Fibroblast of villous mesenchyme (primary cell): ENCODE measurements around the gene DTYMK. TPM values are rescaled to one million over a fixed set of nuclear protein-coding genes. Genes with fewer than 3 reads are reported as not detected.
"Not testable (repeated sequence)": the region's sequence is repeated elsewhere in the genome, so short reads cannot be mapped to it uniquely, and the experiment has no call there.

Experiments
- DNase-seq: peaks from one replicate; pipeline ENCODE4 v3.0.0-alpha.2; 2010; ENCODE audit warnings: low read depth
- H3K4me3 ChIP-seq: 2 replicates; pipeline ENCODE4 v1.5.1; 2011; ENCODE audit warnings: low read depth, mild to moderate bottlenecking, low read length
- total RNA-seq: library from RNA; depleted of rRNA; stranded (reverse); fragments of >200 nt; gene quantifications from 2 replicates; pipeline ENCODE4 v1.2.3, GENCODE V29; 2012
- TF ChIP-seq, protein P1 (sequence below): IDR thresholded peaks from 2 replicates; pipeline ENCODE4 v1.5.1; 2012; ENCODE audit warnings: low read depth, mild to moderate bottlenecking, low read length; ENCODE audit not compliant: insufficient read depth

The DTYMK gene
- total RNA-seq, result 33.2 and 40.9 TPM in 2 replicates

GRCh38 chr2:241686650-241687425 is at the start of gene DTYMK:
Gene DTYMK, minus strand, starts transcription at chr2:241686815. Its CDS starts 32 bp downstream, at chr2:241686783.
- DNase-seq, result peak; percentile 96
- peak within 1 kb of the TSS; percentile 79 for H3K4me3 ChIP-seq
- TF ChIP-seq, protein P1, sequence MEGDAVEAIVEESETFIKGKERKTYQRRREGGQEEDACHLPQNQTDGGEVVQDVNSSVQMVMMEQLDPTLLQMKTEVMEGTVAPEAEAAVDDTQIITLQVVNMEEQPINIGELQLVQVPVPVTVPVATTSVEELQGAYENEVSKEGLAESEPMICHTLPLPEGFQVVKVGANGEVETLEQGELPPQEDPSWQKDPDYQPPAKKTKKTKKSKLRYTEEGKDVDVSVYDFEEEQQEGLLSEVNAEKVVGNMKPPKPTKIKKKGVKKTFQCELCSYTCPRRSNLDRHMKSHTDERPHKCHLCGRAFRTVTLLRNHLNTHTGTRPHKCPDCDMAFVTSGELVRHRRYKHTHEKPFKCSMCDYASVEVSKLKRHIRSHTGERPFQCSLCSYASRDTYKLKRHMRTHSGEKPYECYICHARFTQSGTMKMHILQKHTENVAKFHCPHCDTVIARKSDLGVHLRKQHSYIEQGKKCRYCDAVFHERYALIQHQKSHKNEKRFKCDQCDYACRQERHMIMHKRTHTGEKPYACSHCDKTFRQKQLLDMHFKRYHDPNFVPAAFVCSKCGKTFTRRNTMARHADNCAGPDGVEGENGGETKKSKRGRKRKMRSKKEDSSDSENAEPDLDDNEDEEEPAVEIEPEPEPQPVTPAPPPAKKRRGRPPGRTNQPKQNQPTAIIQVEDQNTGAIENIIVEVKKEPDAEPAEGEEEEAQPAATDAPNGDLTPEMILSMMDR, result no peak

DNA sequence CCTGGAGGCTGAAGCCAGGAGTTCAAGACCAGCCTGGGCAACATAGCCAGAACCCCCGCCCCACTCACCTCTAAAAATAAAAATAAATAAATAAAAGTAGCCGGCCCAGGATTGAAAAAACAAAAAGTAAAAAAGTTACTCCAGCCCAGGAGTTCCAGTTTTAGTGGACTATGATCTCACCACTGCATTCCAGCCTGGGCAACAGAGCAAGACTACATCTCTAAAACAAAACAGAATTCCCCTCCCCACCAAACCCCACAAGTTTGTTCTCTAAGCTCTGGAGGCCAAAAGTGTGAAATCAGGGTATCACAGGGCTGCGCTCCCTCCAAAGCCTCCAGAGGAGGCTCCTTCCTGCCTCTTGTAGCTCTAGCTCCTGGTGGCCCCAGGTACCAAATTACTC is 49.5 kb upstream of the DTYMK start:
- no peak overlapping the region for H3K4me3 ChIP-seq

DNA sequence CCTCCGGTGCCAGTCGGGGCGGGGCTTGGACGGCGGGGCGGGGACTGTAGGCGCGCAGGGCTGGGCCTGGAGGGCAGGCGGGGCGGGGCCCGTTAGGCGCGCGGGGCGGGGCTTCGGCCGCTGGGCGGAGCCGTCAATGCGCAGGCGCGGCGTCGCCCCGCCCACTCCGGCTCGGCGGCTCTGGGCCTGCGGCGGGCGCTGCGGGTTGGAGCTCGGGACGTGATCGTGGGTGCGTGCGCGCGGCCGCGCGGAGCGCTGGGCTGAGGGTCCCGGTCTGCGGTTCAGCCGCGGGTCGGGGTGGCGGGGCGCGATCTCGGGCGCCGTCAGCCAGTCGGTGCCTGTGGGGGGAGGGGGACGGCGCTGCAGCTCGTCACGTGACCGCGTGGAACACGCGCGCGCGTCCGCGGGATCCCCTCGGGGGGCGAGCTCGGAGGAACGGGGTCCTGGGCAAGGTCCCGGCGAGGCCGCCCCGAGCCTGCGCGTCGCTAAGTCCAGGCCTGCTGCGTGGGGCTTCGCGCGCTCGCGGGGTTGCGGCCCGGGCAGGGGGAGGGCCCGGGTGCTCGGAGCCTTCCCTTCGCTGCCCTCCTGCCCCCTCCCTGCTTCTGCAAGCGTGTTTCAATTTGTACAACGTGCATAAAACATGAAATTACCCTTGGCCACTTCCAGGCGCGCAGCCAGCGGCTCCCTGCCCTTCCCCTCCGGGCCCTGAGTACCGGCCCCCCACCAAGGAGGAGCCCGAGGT is 48.0 kb upstream of the DTYMK start, which contains the start of gene D2HGDH:
TSS of gene D2HGDH (plus strand) at position 164 of the 742 bp plus-strand sequence. CDS start 595 bp downstream, outside the sequence.
- peak within 1 kb of the TSS; percentile 73 for H3K4me3 ChIP-seq
- peak; percentile 83 for DNase-seq
- TF ChIP-seq, protein P1, result no peak

More for the DNA sequence above, 49.5 kb upstream of the DTYMK start:
- TF ChIP-seq, protein P1, result no peak
- no peak for DNase-seq

GRCh38 chr2:241734208-241734466 is 47.5 kb upstream of the DTYMK start:
- H3K4me3 ChIP-seq, result peak overlapping the region; percentile 55
- TF ChIP-seq, protein P1, result no peak
- no peak for DNase-seq

GRCh38 chr2:241733391-241734207 is 47.0 kb upstream of the DTYMK start:
- H3K4me3 ChIP-seq, result peak overlapping the region; percentile 55
- TF ChIP-seq, protein P1, result no peak
- DNase-seq, result no peak

GRCh38 chr2:241732513-241733186 is 46.0 kb upstream of the DTYMK start:
- TF ChIP-seq, protein P1, result peak; percentile 49
- DNase-seq, result peak; percentile 51
- H3K4me3 ChIP-seq, result not testable (repeated sequence)
